AG09319 (cell line): ENCODE measurements around the gene OSBP2.

Source experiments
- DNase-seq: peaks from one replicate; pipeline ENCODE4 v3.0.0-alpha.2; 2010; ENCODE audit warnings: low read depth; ENCODE audit errors: extremely low read depth
- CTCF ChIP-seq: IDR thresholded peaks from 2 replicates; pipeline ENCODE4 v1.5.1; 2011; ENCODE audit warnings: low read depth, mild to moderate bottlenecking, inconsistent platforms, low read length, moderate library complexity

Gene OSBP2

DNA sequence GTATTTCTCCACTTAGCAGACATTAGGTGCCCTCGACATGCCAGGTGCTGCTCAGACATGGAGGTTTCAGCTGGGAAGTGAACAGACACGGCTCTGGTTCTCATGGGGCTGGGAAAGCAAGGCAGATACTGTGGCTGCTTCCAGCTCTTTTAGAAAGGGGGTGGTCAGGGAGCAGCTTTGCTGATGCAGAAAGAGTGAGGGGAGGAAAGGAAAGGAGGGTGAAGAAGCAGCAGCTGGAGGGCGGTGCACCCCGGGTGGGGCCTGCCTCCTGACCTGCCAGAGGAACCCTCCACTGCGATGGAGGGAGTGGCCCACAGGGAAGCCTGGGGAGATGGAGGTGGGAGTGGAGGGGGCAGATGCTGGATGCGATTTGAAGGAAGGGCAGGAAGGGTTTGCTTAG lies 197.1 kb downstream of the OSBP2 start:
- no peak for DNase-seq
- no peak for TF ChIP-seq CTCF

- no peak for DNase-seq
- no peak for TF ChIP-seq CTCF
Measured at GRCh38 chr22:30892286-30892685, 197.6 kb downstream of the OSBP2 start.

GRCh38 chr22:30892731-30893221 lies 198.1 kb downstream of the OSBP2 start:
- DNase-seq: no peak
- no peak for TF ChIP-seq CTCF

DNA sequence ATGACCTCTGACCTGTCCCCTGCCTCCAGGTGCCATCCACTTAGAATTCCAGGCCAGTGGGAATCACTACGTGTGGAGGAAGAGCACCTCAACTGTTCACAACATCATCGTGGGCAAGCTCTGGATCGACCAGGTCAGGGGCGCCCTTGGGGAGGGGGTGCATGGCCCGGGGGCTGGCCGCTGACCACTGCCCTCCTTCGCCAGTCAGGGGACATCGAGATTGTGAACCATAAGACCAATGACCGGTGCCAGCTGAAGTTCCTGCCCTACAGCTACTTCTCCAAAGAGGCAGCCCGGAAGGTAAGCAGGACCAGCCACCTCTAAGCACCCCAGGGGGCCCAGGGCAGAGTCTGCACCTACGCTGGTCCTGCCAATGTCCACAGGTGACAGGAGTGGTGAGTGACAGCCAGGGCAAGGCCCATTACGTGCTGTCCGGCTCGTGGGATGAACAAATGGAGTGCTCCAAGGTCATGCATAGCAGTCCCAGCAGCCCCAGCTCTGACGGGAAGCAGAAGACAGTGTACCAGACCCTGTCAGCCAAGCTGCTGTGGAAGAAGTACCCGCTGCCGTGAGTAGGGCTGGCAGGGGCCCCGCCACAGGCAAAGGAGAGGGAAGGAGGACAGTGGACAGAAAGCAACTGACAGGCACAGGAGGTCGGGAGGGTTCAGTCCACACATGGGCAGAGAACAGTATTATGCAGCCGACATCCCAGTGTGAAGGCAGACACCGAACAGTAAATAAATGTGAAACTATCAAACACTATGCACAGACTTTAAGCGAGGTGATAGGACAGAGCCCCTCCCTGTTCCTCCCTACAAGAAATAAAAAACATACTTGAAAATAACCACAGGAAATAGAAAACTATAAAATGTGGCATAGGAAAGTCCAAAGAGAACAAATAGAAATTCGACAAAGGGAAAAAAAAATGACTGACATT lies 199.0 kb downstream of the OSBP2 start:
- DNase-seq: no peak
- no peak for TF ChIP-seq CTCF

DNA sequence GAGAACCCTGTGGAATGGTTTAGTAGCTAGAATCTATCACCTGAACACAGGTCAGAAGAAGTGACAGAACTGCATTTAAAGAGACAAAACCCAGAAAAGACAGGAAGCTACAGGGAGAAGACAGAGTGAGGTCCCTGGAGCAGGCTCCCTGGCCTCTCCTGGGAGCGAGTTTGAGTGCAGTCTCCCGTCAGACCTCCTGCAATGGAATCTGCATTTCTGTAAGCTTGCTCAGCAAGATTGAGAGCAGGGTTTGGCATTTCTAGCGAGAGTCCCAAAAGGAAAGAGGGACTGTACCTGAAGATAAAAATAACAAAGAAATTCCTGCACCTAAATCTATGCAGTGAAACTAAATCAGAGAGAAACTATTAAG lies 199.7 kb downstream of the OSBP2 start:
- no peak for DNase-seq

DNA sequence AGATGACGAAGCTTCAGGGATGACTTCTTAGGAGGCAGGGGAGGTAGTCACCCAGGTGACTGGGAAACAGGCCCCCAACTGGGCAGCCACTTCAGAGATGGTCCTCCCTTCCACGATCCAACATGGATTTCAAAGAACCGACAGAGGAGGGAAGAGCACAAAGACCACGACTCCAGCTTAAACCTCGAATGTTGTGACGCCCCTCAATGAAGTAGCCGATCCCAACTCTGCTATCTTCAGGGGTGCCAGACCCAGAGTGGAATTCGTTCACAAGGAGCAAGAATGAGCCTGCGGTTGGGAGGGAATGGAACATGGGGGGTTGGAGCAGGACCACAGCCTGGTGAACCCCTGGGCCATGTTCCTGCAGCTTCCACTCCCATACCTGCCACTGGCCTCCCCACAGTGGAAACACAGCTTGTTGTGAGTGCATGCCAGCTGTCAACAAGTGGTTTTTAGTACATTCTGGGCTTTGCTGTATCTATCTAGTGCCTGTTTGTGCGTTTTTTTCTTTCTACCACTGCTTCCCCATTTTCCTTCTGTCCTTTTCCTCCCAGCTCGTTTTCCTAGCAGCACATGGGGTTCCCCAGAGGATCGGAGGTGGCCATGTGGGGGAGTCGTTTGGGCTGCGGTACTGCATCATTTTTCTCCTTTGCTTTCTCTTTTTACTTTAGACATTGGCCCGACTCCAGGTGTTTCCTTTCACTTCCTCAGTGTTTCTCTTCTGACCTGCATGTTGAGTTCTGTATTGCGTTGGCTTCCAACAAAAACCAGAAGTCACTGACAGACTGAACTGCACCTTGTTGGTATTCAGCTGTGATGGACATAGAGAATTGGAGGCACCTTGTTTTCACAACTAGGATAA lies 208.1 kb downstream of the OSBP2 start:
- TF ChIP-seq CTCF: no peak
- DNase-seq: no peak

More for the DNA sequence above, 199.7 kb downstream of the OSBP2 start:
- no peak for TF ChIP-seq CTCF
